Measurements from ENCODE around the gene PALM. TPM values are rescaled to one million over a fixed set of nuclear protein-coding genes. Genes with fewer than 3 reads are reported as not detected.
"Not testable (repeated sequence)": the region's sequence is repeated elsewhere in the genome, so short reads cannot be mapped to it uniquely, and the experiment has no call there.

PALM gene
- total RNA-seq, 2 experiments from 2014 or later, result 0.84 to 1.0 TPM

DNA sequence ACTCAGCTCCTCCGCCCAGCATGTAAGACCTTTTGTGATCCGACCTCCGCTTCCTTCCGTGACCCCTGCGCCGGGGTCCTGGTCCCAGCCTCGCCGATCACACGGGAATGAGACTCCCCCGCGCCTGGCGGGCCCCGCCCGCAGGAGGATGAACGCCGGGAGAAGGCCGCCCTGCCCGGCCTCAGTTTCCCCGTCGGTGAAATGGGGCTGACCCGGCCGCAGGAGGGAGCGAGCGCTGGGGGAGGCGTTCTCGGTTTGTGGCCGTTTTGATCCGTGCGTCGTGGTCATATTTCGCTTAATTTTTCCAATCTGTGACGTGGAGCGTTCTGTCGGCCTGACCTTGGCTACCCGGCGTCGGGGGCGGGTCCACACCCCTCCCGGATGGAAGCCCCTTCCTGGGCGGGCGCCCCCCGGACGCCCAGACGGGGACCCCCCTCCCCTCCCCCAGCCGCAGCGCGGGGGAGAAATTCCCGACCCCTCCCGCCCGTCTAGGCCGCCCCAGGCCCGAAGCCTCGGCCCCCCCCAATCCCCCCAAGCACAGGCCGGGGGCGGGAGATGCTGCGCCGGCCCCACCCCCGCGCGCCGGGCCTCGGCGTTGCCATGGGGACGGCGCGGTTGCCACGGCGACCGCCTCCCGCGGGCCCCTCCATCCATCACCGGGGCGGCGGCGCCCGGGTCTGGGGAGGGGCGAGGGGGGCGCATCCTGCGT is 11.1 kb downstream of the PALM start:
- H3K27me3 Mint-ChIP-seq (ENCODE audit: low read depth), result peaks cover 23% of the 10 kb centered on the region
- H3K4me3 Mint-ChIP-seq, result no peak overlapping the region
- H3K4me1 Mint-ChIP-seq (ENCODE audit: low read depth), result no peaks in the 10 kb centered on the region
- H3K9me3 Mint-ChIP-seq, result peaks cover 9% of the 10 kb centered on the region
- intact Hi-C loops (cut with micrococcal nuclease), result no loop called here
- H3K36me3 Mint-ChIP-seq (ENCODE audit: low read depth), result no peaks in the 10 kb centered on the region
- CTCF ChIA-PET, result no interaction called here
- H3K27ac Mint-ChIP-seq, result no peak overlapping the region
- no peak for DNase-seq

GRCh38 chr19:720345-721160 is 11.8 kb downstream of the PALM start:
- Mint-ChIP-seq H3K9me3 (peaks cover 4% of the 10 kb centered on the region), H3K27ac (no peak overlapping the region), H3K27me3 (ENCODE audit: low read depth) (peaks cover 23% of the 10 kb centered on the region), H3K36me3 (ENCODE audit: low read depth) (no peaks in the 10 kb centered on the region), H3K4me3 (no peak overlapping the region), H3K4me1 (ENCODE audit: low read depth) (no peaks in the 10 kb centered on the region)
- no peak for DNase-seq
- CTCF ChIA-PET, result no interaction called here
- intact Hi-C loops (cut with micrococcal nuclease), result no loop called here

GRCh38 chr19:722553-723101 is 13.9 kb downstream of the PALM start:
- no peaks in the 10 kb centered on the region for H3K36me3 Mint-ChIP-seq (ENCODE audit: low read depth)
- H3K27me3 Mint-ChIP-seq (ENCODE audit: low read depth), result peaks cover 19% of the 10 kb centered on the region

DNA sequence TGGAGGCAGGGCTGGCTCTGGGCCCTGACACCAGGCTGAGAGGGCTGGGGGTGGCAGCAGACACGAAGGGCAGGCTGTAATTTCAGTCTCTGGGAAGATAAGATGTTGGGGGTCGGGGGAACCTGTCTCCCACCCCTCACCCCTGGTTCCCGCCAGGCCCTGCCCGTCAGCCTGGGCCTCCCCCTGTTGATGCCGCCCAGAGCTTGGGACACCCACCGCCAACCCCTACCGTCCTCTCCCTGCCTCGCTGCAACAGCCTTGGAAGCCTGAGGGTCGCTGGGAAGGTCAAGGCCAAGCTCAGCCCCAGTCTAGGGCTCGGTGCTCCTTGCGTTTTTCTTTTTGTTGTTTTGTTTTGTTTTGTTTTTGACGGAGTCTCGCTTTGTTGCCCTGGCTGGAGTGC is 14.5 kb downstream of the PALM start:
- intact Hi-C loops (cut with micrococcal nuclease), result no loop called here

More at GRCh38 chr19:722553-723101, 13.9 kb downstream of the PALM start:
- Mint-ChIP-seq H3K4me3 (no peak overlapping the region), H3K4me1 (ENCODE audit: low read depth) (no peaks in the 10 kb centered on the region), H3K27ac (no peak overlapping the region), H3K9me3 (no peaks in the 10 kb centered on the region)
- CTCF ChIA-PET, result no interaction called here
- DNase-seq, result no peak
- intact Hi-C loops (cut with micrococcal nuclease), result no loop called here

GRCh38 chr19:723714-724113 is 15.0 kb downstream of the PALM start:
- no peaks in the 10 kb centered on the region for H3K4me1 Mint-ChIP-seq (ENCODE audit: low read depth)
- H3K27me3 Mint-ChIP-seq (ENCODE audit: low read depth), result peaks cover 9% of the 10 kb centered on the region
- intact Hi-C loops (cut with micrococcal nuclease), result no loop called here
- no peak overlapping the region for H3K27ac Mint-ChIP-seq
- no peak for DNase-seq
- no peaks in the 10 kb centered on the region for H3K36me3 Mint-ChIP-seq (ENCODE audit: low read depth)
- CTCF ChIA-PET, result interaction anchor here (0.6 kb wide), 1 partner anchor 138 kb away, joined by 3 read pairs; no protein-coding TSS in a partner anchor
- no peak overlapping the region for H3K4me3 Mint-ChIP-seq
- H3K9me3 Mint-ChIP-seq, result no peaks in the 10 kb centered on the region

More for the DNA sequence above, 14.5 kb downstream of the PALM start:
- CTCF ChIA-PET, result interaction anchor here (0.6 kb wide), 1 partner anchor 138 kb away, joined by 3 read pairs; no protein-coding TSS in a partner anchor
- Mint-ChIP-seq H3K27ac (no peak overlapping the region), H3K36me3 (ENCODE audit: low read depth) (no peaks in the 10 kb centered on the region), H3K9me3 (no peaks in the 10 kb centered on the region), H3K4me3 (no peak overlapping the region), H3K27me3 (ENCODE audit: low read depth) (peaks cover 13% of the 10 kb centered on the region), H3K4me1 (ENCODE audit: low read depth) (no peaks in the 10 kb centered on the region)
- no peak for DNase-seq

GRCh38 chr19:725461-726089 is 16.8 kb downstream of the PALM start:
- peaks cover 6% of the 10 kb centered on the region for H3K27me3 Mint-ChIP-seq (ENCODE audit: low read depth)
- no peaks in the 10 kb centered on the region for H3K9me3 Mint-ChIP-seq
- H3K27ac Mint-ChIP-seq, result no peak overlapping the region
- DNase-seq, result no peak
- no peaks in the 10 kb centered on the region for H3K36me3 Mint-ChIP-seq (ENCODE audit: low read depth)
- H3K4me1 Mint-ChIP-seq (ENCODE audit: low read depth), result no peaks in the 10 kb centered on the region
- H3K4me3 Mint-ChIP-seq, result no peak overlapping the region
- intact Hi-C loops (cut with micrococcal nuclease), result no loop called here
- CTCF ChIA-PET, result no interaction called here

- no peak overlapping the region for H3K27ac Mint-ChIP-seq
- H3K4me1 Mint-ChIP-seq (ENCODE audit: low read depth), result no peaks in the 10 kb centered on the region
- H3K9me3 Mint-ChIP-seq, result no peaks in the 10 kb centered on the region
- H3K4me3 Mint-ChIP-seq, result no peak overlapping the region
- H3K27me3 Mint-ChIP-seq (ENCODE audit: low read depth), result peaks cover 2% of the 10 kb centered on the region
- CTCF ChIA-PET, result no interaction called here
- H3K36me3 Mint-ChIP-seq (ENCODE audit: low read depth), result no peaks in the 10 kb centered on the region
- no peak for DNase-seq
- intact Hi-C loops (cut with micrococcal nuclease), result no loop called here
Measured at GRCh38 chr19:726993-727956, 18.5 kb downstream of the PALM start.

DNA sequence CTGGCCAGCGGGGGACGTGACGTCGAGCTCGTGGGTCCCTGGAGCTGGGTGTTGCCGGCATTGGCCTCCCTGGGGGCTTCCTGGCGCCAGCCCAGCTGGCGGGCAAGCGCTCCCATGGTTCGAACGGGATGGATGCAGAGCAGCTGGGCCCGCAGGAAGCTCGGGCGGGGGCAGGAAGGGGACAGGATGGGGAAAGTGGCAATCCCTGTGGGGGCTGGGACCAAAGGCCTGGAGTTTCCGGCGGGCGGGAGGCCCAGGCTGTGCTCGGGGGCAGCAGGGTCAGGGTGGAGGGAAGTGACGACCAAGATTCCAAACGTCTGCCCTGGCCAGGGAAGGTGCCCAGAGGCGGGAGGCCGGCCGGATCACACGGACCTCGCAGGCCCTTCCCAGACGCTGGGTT is 19.3 kb downstream of the PALM start:
- Mint-ChIP-seq H3K9me3 (no peaks in the 10 kb centered on the region), H3K4me1 (ENCODE audit: low read depth) (no peaks in the 10 kb centered on the region), H3K4me3 (no peak overlapping the region), H3K27me3 (ENCODE audit: low read depth) (no peaks in the 10 kb centered on the region), H3K27ac (no peak overlapping the region), H3K36me3 (ENCODE audit: low read depth) (no peaks in the 10 kb centered on the region)
- intact Hi-C loops (cut with micrococcal nuclease), result no loop called here
- no peak for DNase-seq
- CTCF ChIA-PET, result no interaction called here

DNA sequence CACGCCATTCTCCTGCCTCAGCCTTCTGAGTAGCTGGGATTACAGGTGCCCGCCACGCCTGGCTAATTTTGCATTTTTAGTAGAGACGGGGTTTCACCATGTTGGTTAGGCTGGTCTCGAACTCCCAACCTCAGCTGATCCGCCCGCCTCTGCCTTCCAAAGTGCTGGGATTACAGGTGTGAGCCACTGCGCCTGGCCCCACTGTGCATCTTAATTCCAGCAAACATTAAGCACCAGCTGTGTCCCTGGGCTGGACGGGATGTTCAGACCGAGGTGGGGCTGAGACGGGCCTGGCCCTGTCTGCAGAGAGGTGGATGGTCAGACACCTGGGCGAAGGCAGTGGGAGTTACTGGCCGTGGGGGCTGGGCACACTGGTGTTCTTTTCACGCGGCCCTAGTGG is 20.8 kb downstream of the PALM start:
- DNase-seq; intact Hi-C loops (cut with micrococcal nuclease); H3K4me1 Mint-ChIP-seq (ENCODE audit: low read depth); H3K27me3 Mint-ChIP-seq (ENCODE audit: low read depth); CTCF ChIA-PET; H3K4me3 Mint-ChIP-seq; H3K9me3 Mint-ChIP-seq; H3K36me3 Mint-ChIP-seq (ENCODE audit: low read depth); H3K27ac Mint-ChIP-seq: not testable (repeated sequence)

DNA sequence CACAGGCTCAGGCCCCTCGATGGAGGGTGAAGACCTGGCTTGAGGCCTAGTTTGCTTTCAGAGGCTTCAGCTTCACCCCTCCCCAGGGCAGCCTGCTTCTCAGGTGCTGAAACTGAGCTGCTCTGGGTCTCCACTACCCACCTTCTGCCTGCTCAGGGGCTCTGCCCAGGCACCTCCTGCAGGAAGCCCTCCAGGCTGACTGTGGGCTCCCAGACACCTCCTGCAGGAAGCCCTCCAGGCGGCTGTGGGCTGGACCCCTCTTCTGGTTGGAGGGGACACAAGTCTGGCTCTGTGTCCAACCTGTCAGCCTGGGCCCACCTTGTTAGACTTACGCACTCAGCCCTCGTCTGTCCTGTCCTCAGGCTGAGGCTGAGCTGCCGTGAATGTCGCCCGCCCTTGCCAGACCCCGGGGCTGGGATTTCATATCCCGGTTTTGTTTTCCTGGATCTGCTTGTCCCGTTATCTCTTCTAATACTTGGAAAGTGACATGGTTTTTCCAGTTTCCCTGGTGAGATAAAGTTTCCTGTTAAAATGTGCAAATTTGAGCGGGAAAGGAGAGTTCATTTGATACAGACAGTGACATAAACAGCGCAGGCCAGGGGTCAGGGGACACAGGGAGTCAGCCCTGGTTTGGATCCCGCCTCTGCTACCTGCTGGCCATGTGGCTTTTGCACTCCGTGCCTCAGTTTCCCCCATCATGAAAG is 21.4 kb downstream of the PALM start:
- peaks cover 5% of the 10 kb centered on the region for H3K4me1 Mint-ChIP-seq (ENCODE audit: low read depth)
- CTCF ChIA-PET, result no interaction called here
- no peaks in the 10 kb centered on the region for H3K36me3 Mint-ChIP-seq (ENCODE audit: low read depth)
- no peak for DNase-seq
- intact Hi-C loops (cut with micrococcal nuclease), result no loop called here
- H3K27ac Mint-ChIP-seq, result no peak overlapping the region
- no peaks in the 10 kb centered on the region for H3K27me3 Mint-ChIP-seq (ENCODE audit: low read depth)
- H3K9me3 Mint-ChIP-seq, result no peaks in the 10 kb centered on the region
- H3K4me3 Mint-ChIP-seq, result no peak overlapping the region

DNA sequence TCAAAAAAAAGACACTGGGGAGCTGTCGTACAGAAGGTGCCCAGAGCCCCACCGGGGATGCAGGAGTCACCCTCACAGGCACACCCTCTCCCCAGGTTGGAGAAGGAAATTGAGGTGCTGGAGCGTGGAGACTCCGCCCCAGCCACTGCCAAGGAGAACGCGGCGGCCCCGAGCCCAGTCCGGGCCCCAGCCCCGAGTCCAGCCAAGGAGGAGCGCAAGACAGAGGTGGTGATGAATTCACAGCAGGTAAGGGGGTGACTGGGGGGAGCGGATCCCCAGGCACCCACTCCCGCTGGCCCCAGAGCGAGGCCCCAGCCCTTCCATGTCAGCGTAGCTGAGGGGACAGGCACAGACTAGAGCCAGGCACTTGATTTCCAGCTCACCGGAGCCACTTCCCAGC is 22.3 kb downstream of the PALM start:
- Mint-ChIP-seq H3K36me3 (ENCODE audit: low read depth) (no peaks in the 10 kb centered on the region), H3K27ac (no peak overlapping the region), H3K4me1 (ENCODE audit: low read depth) (peaks cover 5% of the 10 kb centered on the region), H3K27me3 (ENCODE audit: low read depth) (no peaks in the 10 kb centered on the region), H3K9me3 (no peaks in the 10 kb centered on the region), H3K4me3 (no peak overlapping the region)
- intact Hi-C loops (cut with micrococcal nuclease), result no loop called here
- CTCF ChIA-PET, result interaction anchor here (0.5 to 1.4 kb wide), 2 partner anchors 65 to 147 kb away, joined by 3 read pairs; no protein-coding TSS in a partner anchor
- no peak for DNase-seq

Data from activated naive CD4-positive, alpha-beta T cell treated with anti-CD3 and anti-CD28 coated beads for 36 hours (primary cell).